A549 (cell line): ENCODE data around the gene CCR9.

Experiments
- CBX2 ChIP-seq: fragments of 200-600 bp; sonication (generic); IDR thresholded peaks from 2 replicates; pipeline ENCODE4 v1.6.1; 2016; ENCODE audit warnings: low read depth, mild to moderate bottlenecking, borderline replicate concordance
- CBX8 ChIP-seq: fragments of 200-600 bp; sonication (generic); IDR thresholded peaks from 2 replicates; pipeline ENCODE4 v1.6.1; 2016
- CTCF ChIP-seq: fragments of >200 bp; sonication (Bioruptor Twin); formaldehyde crosslinking; IDR thresholded peaks from 3 replicates; pipeline ENCODE4 v1.5.1; 2016
- FOSL2 ChIP-seq, 2 experiments: fragments of 450-650 bp in 1 of 2; fragments of >200 bp in 1 of 2; sonication (Bioruptor Twin) in 1 of 2; formaldehyde crosslinking; IDR thresholded peaks; 2 replicates each; pipeline versions ENCODE4 v1.5.0 to v1.6.1; 2016 to 2020; ENCODE audit warnings: mild to moderate bottlenecking in 1 of 2, moderate library complexity in 1 of 2
- POLR2A ChIP-seq: IDR thresholded peaks from 2 replicates; pipeline ENCODE4 v1.6.1; 2012; ENCODE audit warnings: mild to moderate bottlenecking, low read length
- REST ChIP-seq: fragments of 200-600 bp; sonication (generic); IDR thresholded peaks from 2 replicates; pipeline ENCODE4 v1.6.1; 2016; ENCODE audit warnings: antibody characterized with exemption, mild to moderate bottlenecking, moderate library complexity
- TFCP2L1 ChIP-seq: fragments of 250-450 bp; sonication (Bioruptor Pico); IDR thresholded peaks from 2 replicates; pipeline ENCODE4 v1.5.0; 2021; ENCODE audit warnings: mild to moderate bottlenecking
- USF2 ChIP-seq: fragments of 450-650 bp; IDR thresholded peaks from 2 replicates; pipeline ENCODE4 v1.6.1; 2014; ENCODE audit warnings: antibody characterized with exemption

- TF ChIP-seq USF2 (no peak), CBX8 (no peak), CTCF (no peak), FOSL2 (IDR thresholded peaks at IDR 0.05) (no peak), FOSL2 (CRISPR knock-in tag; IDR thresholded peaks at IDR 0.05) (no peak), REST (no peak), CBX2 (no peak), POLR2A (no peak), TFCP2L1 (CRISPR knock-in tag) (no peak)
Observed at GRCh38 chr3:45908761-45909160, 22.4 kb downstream of the CCR9 start.
